ENCODE measurements around the gene NMNAT3.

GRCh38 chr3:139529662-139530061, 148.1 kb downstream of the NMNAT3 start:
- TF ChIP-seq CTCF (conservative IDR thresholded peaks at IDR 0.05; ENCODE audit: low read length): no peak
- no peak for TF ChIP-seq EZH2phosphoT487 (IDR thresholded peaks at IDR 0.05; ENCODE audit: borderline replicate concordance, low read depth, low read length)
